Daoy (cell line): ENCODE results near the gene SPOCK1. TPM values are rescaled to one million over a fixed set of nuclear protein-coding genes. Genes with fewer than 3 reads are reported as not detected.

ENCODE experiments used
- DNase-seq: peaks from one replicate; pipeline ENCODE4 v3.0.0-alpha.2; 2015; ENCODE audit warnings: low read depth
- total RNA-seq: library from RNA; depleted of rRNA; stranded (reverse); fragments of >200 nt; shearing (Covaris generic); gene quantifications from 2 replicates; pipeline ENCODE4 v1.2.3, GENCODE V29; 2014

The SPOCK1 gene
- total RNA-seq, 1 experiment from 2014 or later, result 61.0 TPM

- no peak for DNase-seq
Measured at GRCh38 chr5:137158691-137159090, 340.4 kb downstream of the SPOCK1 start.

GRCh38 chr5:137156180-137156579, 342.9 kb downstream of the SPOCK1 start:
- no peak for DNase-seq

GRCh38 chr5:137155261-137156000, 343.7 kb downstream of the SPOCK1 start:
- DNase-seq, result no peak

- no peak for DNase-seq
Measured at GRCh38 chr5:137152616-137153015, 346.5 kb downstream of the SPOCK1 start.

GRCh38 chr5:137148655-137149054, 350.5 kb downstream of the SPOCK1 start:
- DNase-seq, result peak; percentile 33

GRCh38 chr5:137148159-137148558, 351.0 kb downstream of the SPOCK1 start:
- peak; percentile 79 for DNase-seq

GRCh38 chr5:137147346-137147745, 351.8 kb downstream of the SPOCK1 start:
- peak; percentile 62 for DNase-seq

GRCh38 chr5:137146402-137146890, 352.7 kb downstream of the SPOCK1 start:
- peak; percentile 96 for DNase-seq

GRCh38 chr5:137145721-137146120, 353.4 kb downstream of the SPOCK1 start:
- peak; percentile 27 for DNase-seq

- no peak for DNase-seq
Measured at GRCh38 chr5:137144656-137145055, 354.5 kb downstream of the SPOCK1 start.

- peak; percentile 92 for DNase-seq
Measured at GRCh38 chr5:137142764-137143605, 356.1 kb downstream of the SPOCK1 start.

GRCh38 chr5:137142346-137142745, 356.8 kb downstream of the SPOCK1 start:
- DNase-seq, result no peak

- DNase-seq, result no peak
Measured at GRCh38 chr5:137141779-137142178, 357.3 kb downstream of the SPOCK1 start.

- peak; percentile 14 for DNase-seq
Measured at GRCh38 chr5:137136991-137137632, 362.0 kb downstream of the SPOCK1 start.

GRCh38 chr5:137134920-137135532, 364.1 kb downstream of the SPOCK1 start:
- DNase-seq, result no peak

- DNase-seq, result no peak
Measured at GRCh38 chr5:137129886-137130680, 369.0 kb downstream of the SPOCK1 start.

GRCh38 chr5:137128012-137128411, 371.1 kb downstream of the SPOCK1 start:
- no peak for DNase-seq

GRCh38 chr5:137126829-137127228, 372.3 kb downstream of the SPOCK1 start:
- DNase-seq, result no peak

GRCh38 chr5:137122558-137122957, 376.6 kb downstream of the SPOCK1 start:
- DNase-seq, result no peak

- DNase-seq, result no peak
Measured at GRCh38 chr5:137122075-137122474, 377.1 kb downstream of the SPOCK1 start.

GRCh38 chr5:137119321-137119720, 379.8 kb downstream of the SPOCK1 start:
- DNase-seq, result no peak
